COLO829 (cell line): Measurements from ENCODE around the gene ITGBL1.

Experiments used
- DNase-seq: peaks from one replicate; pipeline ENCODE4 v3.0.0; 2012; ENCODE audit warnings: low spot score

Gene ITGBL1, protein sequence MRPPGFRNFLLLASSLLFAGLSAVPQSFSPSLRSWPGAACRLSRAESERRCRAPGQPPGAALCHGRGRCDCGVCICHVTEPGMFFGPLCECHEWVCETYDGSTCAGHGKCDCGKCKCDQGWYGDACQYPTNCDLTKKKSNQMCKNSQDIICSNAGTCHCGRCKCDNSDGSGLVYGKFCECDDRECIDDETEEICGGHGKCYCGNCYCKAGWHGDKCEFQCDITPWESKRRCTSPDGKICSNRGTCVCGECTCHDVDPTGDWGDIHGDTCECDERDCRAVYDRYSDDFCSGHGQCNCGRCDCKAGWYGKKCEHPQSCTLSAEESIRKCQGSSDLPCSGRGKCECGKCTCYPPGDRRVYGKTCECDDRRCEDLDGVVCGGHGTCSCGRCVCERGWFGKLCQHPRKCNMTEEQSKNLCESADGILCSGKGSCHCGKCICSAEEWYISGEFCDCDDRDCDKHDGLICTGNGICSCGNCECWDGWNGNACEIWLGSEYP

DNA sequence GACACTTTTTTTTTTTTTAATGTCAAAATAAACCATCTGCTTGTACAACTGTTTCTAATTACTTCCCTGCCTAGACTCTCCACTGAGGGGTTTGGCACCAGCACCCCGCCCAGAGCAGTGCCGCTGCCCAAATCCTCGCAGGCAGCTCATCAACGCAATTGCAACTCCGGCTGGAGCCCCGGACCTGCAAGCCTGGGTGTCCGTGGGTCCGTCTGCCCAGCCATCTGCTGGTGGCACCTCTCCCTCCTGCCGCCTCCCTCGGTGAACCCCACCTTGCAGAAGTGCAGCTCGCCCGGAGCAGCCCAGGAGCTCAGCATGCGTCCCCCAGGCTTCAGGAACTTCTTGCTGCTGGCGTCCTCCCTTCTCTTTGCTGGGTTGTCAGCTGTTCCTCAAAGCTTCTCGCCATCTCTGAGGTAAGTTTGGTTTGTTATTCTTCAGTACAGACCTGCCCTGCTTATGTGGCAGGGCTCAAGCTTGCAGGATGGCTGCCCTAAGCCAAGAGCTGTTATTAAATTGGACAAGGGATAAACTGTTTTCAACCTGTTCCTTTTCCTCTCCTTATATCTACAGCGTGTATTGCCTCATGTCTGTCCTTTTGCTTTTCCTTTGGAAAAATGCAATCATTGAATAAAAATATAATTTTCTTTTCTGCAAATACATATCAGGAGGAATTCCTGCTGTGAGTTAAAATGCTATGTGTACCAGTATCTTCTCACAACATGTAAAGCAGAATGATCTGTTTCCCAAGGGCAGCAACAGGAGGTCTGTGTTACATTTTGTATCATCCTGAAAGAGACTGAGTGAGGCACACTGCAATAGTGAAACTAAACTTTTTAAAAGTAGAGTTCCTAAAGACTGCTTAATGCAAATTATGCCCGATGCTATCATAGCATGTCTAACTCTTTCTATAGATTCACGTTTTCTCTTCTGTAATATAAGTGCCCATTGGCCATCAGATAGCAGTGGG, at the start of gene ITGBL1:
TSS of gene ITGBL1 (plus strand) at position 157 of the 967 bp plus-strand sequence. CDS start at position 316, 159 bp downstream.
- DNase-seq, result no peak

- DNase-seq, result no peak
Measured at GRCh38 chr13:101406791-101407190, 45.7 kb upstream of the ITGBL1 start.

GRCh38 chr13:101408154-101408553, 44.3 kb upstream of the ITGBL1 start:
- no peak for DNase-seq

- DNase-seq, result no peak
Measured at GRCh38 chr13:101408992-101409656, 43.4 kb upstream of the ITGBL1 start.

DNA sequence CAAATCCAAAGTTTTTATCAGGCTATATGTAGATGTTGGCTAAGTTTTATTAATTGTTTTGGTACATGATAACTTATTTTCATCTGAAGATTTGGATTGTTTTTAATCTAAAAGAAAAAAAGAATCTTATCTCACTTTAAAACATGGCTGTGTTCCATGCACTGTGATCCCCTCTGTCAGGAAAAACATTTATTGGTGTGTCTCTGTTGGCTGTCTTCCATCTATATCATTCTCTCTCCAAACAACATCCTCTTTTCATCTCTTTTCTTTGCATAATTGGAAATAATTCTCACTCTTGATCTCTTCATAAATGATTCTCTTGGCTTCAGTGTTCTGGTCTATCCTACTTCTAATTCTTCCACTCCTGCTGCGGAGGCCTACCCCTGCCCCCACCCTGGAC, 40.4 kb upstream of the ITGBL1 start:
- DNase-seq, result no peak

DNA sequence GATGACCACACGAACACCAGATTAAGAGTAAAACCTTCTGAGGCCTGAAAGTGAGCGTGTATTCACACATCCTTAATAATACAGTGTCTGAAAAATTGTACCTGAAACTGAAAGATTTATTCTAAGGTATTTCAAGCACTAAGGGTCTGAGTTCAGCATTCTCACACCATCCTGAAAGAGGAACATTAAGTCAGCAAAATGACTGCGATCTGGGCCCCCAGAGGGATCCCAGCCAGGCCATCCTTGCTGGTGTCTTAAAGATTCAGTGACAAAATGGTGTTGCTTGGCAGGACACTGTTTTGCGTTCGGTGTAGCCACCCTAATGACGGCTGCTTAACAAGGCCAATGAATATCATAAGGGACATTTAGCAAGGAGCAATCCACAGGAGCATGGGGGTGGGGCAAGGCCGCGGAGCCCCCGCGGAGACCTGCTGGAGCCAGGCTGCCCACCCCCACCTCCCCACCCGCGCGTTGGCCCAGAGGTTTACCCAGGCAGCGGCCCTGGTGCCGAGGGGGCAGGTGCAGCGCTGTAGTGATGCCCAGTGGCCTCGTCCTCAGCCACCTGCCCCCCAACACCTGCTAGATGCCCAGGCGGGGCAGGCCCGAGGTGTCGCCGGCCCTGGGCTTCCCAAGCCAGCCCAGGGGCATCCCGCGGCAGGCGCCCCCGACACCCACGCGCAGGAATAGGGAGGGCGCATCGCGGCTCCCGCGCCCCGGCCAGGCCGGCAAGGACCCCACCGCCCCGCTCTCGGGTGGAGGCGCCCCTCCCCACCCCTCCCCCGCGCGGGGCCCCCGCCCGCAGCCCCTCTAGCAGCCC, 36.9 kb upstream of the ITGBL1 start:
- no peak for DNase-seq

DNA sequence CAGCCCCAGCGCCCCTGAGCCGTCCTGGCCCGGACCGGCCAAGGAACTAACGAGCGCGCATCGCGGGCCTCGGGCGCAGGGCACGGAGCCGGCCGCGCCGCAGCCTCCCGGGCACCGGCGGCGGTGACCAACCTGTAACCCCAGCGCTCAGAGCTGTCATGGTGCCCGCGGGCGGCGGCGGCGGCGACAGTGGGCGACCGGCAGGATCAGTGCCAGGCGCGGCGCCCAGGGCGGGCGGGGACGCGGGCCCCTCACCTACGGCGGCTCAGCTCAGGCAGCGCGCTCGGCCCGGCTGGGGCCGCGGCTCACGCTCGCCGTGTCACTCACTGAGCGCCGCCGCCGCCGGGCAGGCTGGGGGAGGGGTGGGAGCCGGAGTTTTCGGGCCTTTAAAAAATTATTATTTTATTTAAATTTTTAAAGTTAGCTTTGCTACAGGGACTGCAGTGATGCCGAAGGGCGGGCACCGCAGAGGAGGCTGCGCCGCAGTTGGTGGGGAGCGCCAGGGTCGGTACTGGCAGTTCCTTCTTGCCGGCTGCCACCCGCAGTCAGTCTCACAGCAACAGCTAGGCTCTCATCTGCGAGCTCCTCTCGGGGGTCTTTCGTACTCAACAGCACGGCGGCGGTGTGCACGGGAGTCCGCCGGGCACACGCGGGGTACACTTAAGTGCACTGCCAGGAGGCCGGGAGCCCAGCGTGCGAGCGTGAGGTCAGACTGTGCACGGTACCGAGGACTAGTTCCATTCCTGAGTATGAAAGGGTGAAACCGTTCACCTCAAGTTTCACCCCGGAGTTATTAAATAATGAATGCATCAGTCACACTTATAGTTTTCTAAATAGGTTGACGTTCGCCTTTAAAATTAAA, 36.1 kb upstream of the ITGBL1 start, which contains the start of gene NALCN:
TSS of gene NALCN (minus strand) at position 328 of the 862 bp plus-strand sequence. CDS start 17,382 bp downstream, outside the sequence.
- DNase-seq, result no peak

- peak; percentile 82 for DNase-seq
Measured at GRCh38 chr13:101417043-101417406, 35.5 kb upstream of the ITGBL1 start.

- no peak for DNase-seq
Measured at GRCh38 chr13:101417501-101417900, 35.0 kb upstream of the ITGBL1 start.

- DNase-seq, result peak; percentile 28
Measured at GRCh38 chr13:101423872-101424271, 28.6 kb upstream of the ITGBL1 start.

DNA sequence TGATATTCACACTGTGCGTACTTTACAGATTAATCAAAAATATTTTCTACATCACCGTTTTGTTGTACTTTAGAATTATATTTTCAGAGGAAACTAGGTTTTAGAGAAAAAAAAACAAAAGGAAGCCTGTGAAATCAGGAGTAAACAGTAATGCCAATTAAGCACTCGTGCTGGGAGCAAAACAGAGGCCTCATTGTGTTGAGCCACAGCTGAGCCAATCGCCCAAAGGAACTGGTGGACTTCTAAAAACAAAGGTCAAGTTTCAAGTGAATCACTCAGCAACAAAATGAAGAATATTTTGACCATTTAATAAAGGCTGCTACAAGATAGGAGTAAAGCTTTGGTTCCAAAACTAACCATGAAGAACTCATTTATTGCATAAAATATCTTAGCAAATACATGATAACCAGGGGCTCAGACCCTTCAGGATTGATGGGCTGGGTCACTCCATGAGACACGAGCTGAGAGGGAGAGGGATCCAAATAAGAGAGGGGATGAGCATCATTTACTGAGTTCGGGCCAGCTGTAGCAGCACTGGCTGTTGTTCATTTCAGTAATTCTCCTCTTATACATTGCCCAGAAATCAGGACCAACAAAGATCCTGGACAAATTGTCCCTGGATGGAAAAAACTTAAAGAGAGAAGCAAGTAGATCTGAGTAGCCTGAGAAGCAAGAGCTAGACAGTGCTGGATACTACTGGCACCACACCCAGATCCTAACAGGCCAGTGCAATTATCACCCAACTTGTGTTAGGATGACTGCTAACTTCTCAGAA, 27.9 kb upstream of the ITGBL1 start:
- DNase-seq, result peak; percentile 86

DNA sequence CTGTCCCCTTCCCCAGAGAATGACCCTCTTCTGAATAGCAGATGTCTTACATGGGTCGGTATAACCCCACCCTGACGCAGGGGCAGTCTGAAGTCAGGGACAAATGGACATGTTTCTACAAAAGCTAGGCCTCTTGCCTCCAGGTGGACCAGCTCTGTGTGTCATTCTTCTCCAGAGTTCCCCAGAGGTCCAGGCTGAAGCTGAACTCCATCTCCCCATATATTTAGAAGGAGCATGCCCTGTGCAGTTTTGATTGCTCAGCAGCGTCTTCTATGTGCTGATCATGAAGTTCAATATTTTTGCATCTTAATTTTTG, 27.4 kb upstream of the ITGBL1 start:
- DNase-seq, result no peak

DNA sequence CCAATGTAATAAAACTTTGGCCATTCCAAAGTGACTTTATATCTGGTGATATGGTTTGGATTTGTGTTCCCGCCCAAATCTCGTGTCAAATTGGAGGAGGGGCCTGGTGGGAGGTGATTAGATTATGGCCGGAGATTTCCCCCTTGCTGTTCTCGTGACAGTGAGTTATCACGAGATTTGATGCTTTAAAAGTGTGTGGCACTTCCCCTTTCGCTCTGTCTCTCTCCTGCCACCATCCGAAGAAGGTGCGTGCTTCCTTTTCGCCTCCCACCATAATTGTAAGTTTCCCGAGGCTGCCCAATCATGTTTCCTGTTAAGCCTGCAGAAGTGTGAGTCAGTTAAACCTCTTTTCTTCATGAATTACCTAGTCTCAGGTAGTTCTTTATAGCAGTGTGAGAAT, 26.9 kb upstream of the ITGBL1 start:
- DNase-seq, result no peak

DNA sequence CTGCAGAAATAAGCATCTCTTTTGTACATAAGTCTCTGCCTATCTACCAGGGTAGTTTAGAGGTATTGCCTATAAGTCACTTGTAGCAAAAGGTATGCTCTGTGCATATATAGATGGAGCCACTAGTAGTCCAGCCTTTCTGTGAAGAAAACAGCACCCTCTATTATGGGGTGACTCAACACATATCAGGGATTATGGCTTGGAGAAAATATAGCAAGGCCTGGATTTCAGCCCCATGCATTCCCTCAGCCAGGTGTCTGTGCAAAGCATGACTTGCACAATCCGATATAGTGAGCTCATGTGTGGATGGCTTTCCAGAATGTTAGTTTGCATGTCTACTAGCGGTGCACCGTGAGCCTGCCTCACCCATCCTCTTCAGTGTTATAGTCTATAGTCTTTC, 22.7 kb upstream of the ITGBL1 start:
- no peak for DNase-seq

- no peak for DNase-seq
Measured at GRCh38 chr13:101433895-101434294, 18.6 kb upstream of the ITGBL1 start.

DNA sequence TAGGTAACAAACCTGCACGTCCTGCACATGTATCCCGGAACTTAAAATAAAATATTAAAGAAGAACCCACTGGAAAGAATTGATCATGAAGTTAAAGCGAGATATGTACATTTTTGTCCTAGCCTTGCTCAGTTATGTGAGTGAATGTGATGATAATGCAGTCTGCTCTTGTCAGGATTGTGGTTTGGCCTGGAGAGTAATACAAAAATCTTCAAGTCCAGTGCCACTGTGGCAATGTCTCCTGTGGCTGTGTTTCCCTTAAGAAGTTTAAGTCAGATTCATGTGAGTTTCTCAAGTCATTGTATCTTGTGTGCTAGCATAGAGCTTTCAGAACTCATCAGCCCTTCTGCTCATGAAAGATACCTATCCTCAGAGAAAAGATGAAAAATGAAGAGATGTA, 18.0 kb upstream of the ITGBL1 start:
- no peak for DNase-seq

GRCh38 chr13:101447852-101448251, 4.6 kb upstream of the ITGBL1 start:
- DNase-seq, result no peak

DNA sequence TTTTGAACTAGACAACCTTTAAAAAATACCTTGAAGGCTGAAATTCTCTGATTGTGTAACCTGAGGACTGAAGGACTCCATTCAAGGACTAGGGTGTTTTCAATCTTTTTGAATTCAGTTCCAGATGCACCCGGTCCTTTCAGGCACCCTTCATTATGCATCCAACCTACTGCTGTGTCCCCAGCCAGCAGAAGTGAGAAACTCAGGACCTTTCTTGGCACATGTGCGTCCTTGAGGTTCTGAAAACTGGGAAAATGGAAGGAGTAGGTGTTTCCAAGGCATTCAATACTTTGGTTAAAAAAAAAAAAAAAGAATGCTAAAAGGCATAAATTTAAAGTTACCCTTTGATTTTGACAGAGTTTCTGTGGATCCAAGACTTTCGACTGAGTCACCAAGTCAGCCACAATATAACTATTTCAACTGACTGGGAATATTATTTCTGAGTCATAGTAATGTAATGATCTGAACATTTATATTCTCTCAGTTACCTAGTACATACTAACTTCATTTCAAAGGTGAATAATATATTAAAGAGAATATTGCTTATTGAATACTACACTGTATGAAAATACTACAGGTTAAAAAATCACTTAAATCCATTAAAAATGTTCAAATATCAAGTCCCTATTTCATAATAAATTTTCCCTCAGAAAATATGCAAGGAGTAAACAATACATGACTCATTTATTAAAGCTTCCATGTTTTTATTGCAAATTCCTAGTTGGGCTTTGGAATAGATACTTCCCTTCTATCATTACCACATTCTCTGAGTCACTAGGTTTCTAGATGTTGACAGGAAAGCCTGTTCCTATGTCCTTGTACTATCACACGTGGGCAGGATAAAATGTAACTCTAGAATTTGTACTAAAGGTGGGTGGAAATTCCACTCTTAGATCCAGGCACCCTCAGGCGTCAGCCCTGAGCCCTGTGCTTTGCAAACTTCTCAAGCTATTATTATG, 2.4 kb upstream of the ITGBL1 start:
- DNase-seq, result peak; percentile 70
